ENCODE data around the gene MESP2.

DNA sequence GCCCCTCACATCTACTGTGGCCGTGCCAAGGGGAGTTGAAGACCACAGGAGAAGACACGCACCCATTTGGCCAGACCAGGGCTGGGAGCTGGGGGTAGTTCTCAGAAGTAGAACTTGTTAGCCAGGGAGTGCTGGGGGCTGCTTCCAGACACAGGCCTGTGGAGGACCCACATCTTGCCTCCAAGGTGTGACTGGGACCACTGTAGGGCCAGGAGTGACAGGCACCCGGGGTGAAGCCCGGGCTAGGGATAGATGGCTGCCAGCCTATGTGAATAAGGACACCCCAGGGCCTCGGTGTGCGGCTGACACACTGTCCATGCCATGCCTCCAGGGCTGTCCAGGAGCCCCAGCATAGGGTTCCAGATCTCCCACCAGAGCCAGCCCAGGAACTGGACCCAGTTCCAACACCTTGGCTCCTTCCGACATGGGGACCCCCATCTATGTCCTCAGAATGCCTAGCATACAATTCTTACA is 36.8 kb downstream of the MESP2 start:
- TF ChIP-seq, protein P1, sequence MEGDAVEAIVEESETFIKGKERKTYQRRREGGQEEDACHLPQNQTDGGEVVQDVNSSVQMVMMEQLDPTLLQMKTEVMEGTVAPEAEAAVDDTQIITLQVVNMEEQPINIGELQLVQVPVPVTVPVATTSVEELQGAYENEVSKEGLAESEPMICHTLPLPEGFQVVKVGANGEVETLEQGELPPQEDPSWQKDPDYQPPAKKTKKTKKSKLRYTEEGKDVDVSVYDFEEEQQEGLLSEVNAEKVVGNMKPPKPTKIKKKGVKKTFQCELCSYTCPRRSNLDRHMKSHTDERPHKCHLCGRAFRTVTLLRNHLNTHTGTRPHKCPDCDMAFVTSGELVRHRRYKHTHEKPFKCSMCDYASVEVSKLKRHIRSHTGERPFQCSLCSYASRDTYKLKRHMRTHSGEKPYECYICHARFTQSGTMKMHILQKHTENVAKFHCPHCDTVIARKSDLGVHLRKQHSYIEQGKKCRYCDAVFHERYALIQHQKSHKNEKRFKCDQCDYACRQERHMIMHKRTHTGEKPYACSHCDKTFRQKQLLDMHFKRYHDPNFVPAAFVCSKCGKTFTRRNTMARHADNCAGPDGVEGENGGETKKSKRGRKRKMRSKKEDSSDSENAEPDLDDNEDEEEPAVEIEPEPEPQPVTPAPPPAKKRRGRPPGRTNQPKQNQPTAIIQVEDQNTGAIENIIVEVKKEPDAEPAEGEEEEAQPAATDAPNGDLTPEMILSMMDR (conservative IDR thresholded peaks at IDR 0.05; ENCODE audit: low read length): no peak
- no peak for TF ChIP-seq EZH2phosphoT487 (IDR thresholded peaks at IDR 0.05; ENCODE audit: borderline replicate concordance, low read depth, low read length)

All from OCI-LY7 (cell line).